HFF-Myc (cell line): Measurements from ENCODE around the gene ZDBF2.
"Not testable (repeated sequence)": the region's sequence is repeated elsewhere in the genome, so short reads cannot be mapped to it uniquely, and the experiment has no call there.

Source experiments
- DNase-seq: peaks from one replicate; pipeline ENCODE4 v3.0.0-alpha.2; 2011; ENCODE audit warnings: low read depth; ENCODE audit errors: extremely low read depth
- H3K4me3 ChIP-seq: replicated peaks from 2 replicates; pipeline ENCODE4 v1.5.1; 2011; ENCODE audit warnings: low read depth, mild to moderate bottlenecking, control low read depth, low read length
- CTCF ChIP-seq: IDR thresholded peaks from 2 replicates; pipeline ENCODE4 v1.5.1; 2012; ENCODE audit warnings: mild to moderate bottlenecking, low read depth, low read length, control low read depth; ENCODE audit errors: missing control alignments

Gene ZDBF2

DNA sequence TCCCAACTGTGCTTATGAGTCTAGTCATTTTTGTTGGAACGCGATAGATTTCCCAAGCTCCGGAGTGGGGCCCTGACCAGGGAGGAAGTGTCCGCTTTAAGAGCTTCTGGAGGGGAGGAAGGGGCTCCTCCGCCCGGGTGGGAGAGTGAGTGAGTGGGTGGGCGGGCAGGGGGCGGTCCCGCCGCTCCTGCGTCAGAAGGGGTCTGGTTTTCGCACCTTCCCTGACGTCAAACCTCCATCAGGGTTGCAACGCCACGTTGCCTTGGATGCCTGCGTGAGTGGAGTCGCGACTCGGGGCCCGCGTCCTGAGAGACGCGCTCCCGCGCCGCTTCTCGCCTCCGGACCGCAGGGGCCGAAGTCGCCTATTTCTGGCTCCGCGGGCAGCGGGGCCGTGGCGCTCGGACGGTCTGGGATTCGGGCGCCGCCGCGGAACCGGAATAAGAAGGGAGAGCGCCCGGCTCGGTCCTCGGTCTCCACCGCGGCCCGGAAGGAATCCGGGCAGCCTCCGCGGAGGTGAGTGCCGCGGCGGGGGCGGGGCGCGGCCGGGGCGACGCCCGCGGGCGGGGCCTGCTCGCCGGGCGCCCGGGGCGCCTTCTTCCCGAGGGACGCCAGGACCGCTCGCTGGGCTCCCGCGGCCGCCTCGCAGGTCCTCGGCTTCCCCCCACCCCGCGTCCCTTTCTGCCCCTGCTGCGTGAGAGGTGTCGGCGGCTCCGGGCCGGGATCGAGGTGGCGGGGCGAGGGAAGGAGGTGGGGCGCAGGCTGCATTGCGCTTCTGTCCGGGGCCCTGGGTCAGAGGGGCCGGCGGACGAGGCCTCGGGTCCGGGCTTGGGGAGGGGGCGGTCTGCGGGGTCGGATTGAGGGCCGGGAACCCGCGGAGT is at the start of gene ZDBF2:
TSS of gene ZDBF2 (plus strand) at position 230 of the 878 bp plus-strand sequence. CDS start 7,187 bp downstream, outside the sequence.
- no peak for TF ChIP-seq CTCF
- peak within 1 kb of the TSS; percentile 48 for H3K4me3 ChIP-seq
- no peak for DNase-seq

DNA sequence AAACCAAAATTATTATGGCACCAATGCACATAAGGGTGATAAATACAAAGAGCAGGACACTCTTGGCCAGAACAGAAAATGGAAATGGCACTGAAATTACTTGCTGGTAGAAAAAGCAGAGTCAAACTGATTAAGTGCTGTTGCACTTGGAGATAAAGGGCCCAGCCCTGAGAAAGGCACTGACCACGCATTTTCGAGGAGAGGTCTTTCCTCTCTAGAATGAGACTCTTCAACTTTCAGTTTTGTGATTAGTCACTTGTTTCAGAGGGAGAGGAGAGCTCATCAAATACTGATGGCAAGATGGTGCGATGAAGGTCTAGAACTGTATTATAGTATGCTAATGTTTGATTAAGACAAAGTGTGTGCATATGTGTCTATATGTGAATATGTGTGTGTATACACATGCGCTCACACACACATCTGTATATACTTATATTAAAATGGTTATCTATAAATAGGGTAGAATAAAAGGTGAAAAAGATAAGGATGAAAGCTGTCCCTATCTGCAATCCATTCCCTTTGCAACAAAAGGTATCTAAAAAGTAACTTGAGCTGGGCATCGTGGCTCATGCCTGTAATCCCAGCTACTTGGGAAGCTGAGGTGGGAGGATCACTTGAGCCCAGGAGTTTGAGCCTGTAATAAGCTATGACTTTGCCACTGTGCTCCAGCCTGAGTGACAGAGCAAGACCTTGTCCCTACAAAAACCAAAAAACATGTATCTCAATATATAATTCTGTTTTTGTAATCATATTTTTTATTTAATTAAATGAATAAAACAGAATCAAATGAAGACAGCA is 48.8 kb upstream of the ZDBF2 start:
- TF ChIP-seq CTCF, result no peak
- no peak for DNase-seq
- no peak overlapping the region for H3K4me3 ChIP-seq

- DNase-seq, H3K4me3 ChIP-seq: not testable (repeated sequence)
Observed at GRCh38 chr2:206228636-206229035, 45.8 kb upstream of the ZDBF2 start.

- no peak overlapping the region for H3K4me3 ChIP-seq
- no peak for TF ChIP-seq CTCF
Observed at GRCh38 chr2:206229642-206230041, 44.8 kb upstream of the ZDBF2 start.

GRCh38 chr2:206230060-206230762 is 44.3 kb upstream of the ZDBF2 start:
- no peak for DNase-seq
- H3K4me3 ChIP-seq, result no peak overlapping the region
- TF ChIP-seq CTCF, result peak; percentile 6

More at GRCh38 chr2:206229642-206230041, 44.8 kb upstream of the ZDBF2 start:
- no peak for DNase-seq

GRCh38 chr2:206231669-206232286 is 42.7 kb upstream of the ZDBF2 start:
- DNase-seq, result no peak
- no peak for TF ChIP-seq CTCF
- no peak overlapping the region for H3K4me3 ChIP-seq
